ENCODE data around the gene BCHE. TPM values are rescaled to one million over a fixed set of nuclear protein-coding genes. Genes with fewer than 3 reads are reported as not detected.

Gene BCHE
- total RNA-seq, 4 donors from 2014 or later = 9.7 to 252 (median 33.4) TPM

- DNase-seq = no peak
- TF ChIP-seq POLR2A (IDR thresholded peaks at IDR 0.05) = no peak
- TF ChIP-seq, protein P1, sequence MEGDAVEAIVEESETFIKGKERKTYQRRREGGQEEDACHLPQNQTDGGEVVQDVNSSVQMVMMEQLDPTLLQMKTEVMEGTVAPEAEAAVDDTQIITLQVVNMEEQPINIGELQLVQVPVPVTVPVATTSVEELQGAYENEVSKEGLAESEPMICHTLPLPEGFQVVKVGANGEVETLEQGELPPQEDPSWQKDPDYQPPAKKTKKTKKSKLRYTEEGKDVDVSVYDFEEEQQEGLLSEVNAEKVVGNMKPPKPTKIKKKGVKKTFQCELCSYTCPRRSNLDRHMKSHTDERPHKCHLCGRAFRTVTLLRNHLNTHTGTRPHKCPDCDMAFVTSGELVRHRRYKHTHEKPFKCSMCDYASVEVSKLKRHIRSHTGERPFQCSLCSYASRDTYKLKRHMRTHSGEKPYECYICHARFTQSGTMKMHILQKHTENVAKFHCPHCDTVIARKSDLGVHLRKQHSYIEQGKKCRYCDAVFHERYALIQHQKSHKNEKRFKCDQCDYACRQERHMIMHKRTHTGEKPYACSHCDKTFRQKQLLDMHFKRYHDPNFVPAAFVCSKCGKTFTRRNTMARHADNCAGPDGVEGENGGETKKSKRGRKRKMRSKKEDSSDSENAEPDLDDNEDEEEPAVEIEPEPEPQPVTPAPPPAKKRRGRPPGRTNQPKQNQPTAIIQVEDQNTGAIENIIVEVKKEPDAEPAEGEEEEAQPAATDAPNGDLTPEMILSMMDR (IDR thresholded peaks at IDR 0.05) = no peak
- no peaks in the 10 kb centered on the region for H3K4me1 ChIP-seq
- H3K36me3 ChIP-seq = no peaks in the 10 kb centered on the region
- no peak overlapping the region for H3K27ac ChIP-seq
- no peaks in the 10 kb centered on the region for H3K27me3 ChIP-seq
- no peak overlapping the region for H3K4me3 ChIP-seq
- intact Hi-C loops (cut with DNase I; ENCODE audit: low total_unique reads) = no loop called here
- no peaks in the 10 kb centered on the region for H3K9me3 ChIP-seq
Measured at GRCh38 chr3:165837801-165838200, 578 bp upstream of the BCHE start.

GRCh38 chr3:165835431-165835830 is 1.8 kb downstream of the BCHE start:
- Histone ChIP-seq H3K4me3 (no peak overlapping the region), H3K27me3 (no peaks in the 10 kb centered on the region), H3K36me3 (no peaks in the 10 kb centered on the region), H3K27ac (no peak overlapping the region), H3K4me1 (no peaks in the 10 kb centered on the region), H3K9me3 (no peaks in the 10 kb centered on the region)
- no peak for DNase-seq
- TF ChIP-seq POLR2A (IDR thresholded peaks at IDR 0.05) = no peak
- TF ChIP-seq, protein P1 (IDR thresholded peaks at IDR 0.05) = no peak
- intact Hi-C loops (cut with DNase I; ENCODE audit: low total_unique reads) = no loop called here

DNA sequence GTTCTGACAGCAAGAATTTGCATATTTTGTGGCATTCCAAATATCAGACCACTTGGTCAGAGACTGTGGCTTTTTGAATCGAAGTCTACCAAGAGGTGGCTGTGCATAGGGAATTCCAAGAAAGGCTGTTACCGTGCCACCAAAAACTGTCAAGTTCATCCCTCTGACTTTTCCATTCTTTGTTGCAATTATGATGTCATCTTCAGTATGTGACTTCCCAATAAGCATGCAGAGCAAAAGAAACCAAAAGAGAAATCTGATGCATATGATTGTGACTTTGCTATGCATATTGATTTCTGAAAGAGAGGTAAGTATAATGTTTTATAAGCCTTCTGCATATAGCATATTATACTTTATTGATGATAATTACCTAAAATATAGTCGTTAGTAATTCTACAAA is 6.5 kb downstream of the BCHE start:
- Histone ChIP-seq H3K9me3 (no peaks in the 10 kb centered on the region), H3K27ac (no peak overlapping the region), H3K27me3 (no peaks in the 10 kb centered on the region), H3K36me3 (no peaks in the 10 kb centered on the region), H3K4me3 (no peak overlapping the region), H3K4me1 (no peaks in the 10 kb centered on the region)
- intact Hi-C loops (cut with DNase I; ENCODE audit: low total_unique reads) = no loop called here
- DNase-seq = no peak
- no peak for TF ChIP-seq POLR2A (IDR thresholded peaks at IDR 0.05)
- TF ChIP-seq, protein P1 (IDR thresholded peaks at IDR 0.05) = no peak

DNA sequence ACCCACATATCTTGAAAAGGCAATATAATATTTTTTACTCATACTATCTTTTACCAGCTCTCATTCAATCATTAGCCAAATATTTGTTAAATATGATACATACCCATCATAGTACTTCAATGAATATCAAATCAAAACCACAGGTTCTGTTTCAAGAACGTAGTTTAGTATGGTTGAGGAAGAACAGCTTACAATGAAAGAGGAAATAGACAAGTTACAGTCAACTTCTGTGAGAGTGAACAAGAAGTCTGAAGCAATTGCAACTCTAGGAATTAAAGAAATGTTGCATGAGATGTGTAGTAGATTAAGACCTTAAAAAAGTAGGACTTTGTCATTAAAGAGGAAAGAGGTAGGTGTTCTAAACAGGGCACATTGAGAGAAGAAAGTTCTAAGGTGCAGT is 9.3 kb downstream of the BCHE start:
- intact Hi-C loops (cut with DNase I; ENCODE audit: low total_unique reads) = no loop called here
- Histone ChIP-seq H3K36me3 (no peaks in the 10 kb centered on the region), H3K4me3 (no peak overlapping the region), H3K27ac (no peak overlapping the region), H3K4me1 (no peaks in the 10 kb centered on the region), H3K9me3 (no peaks in the 10 kb centered on the region), H3K27me3 (no peaks in the 10 kb centered on the region)
- DNase-seq = no peak
- TF ChIP-seq, protein P1 (IDR thresholded peaks at IDR 0.05) = no peak
- no peak for TF ChIP-seq POLR2A (IDR thresholded peaks at IDR 0.05)

- Histone ChIP-seq H3K27me3 (no peaks in the 10 kb centered on the region), H3K9me3 (no peaks in the 10 kb centered on the region), H3K4me3 (no peak overlapping the region), H3K4me1 (no peaks in the 10 kb centered on the region), H3K36me3 (no peaks in the 10 kb centered on the region), H3K27ac (no peak overlapping the region)
- DNase-seq = no peak
- TF ChIP-seq, protein P1 (IDR thresholded peaks at IDR 0.05) = no peak
- no peak for TF ChIP-seq POLR2A (IDR thresholded peaks at IDR 0.05)
- intact Hi-C loops (cut with DNase I; ENCODE audit: low total_unique reads) = no loop called here
Measured at GRCh38 chr3:165827233-165827632, 10.0 kb downstream of the BCHE start.

Data from uterus (tissue), 4 donors.